Measurements from ENCODE around the gene MYBPC3.

The MYBPC3 gene

DNA sequence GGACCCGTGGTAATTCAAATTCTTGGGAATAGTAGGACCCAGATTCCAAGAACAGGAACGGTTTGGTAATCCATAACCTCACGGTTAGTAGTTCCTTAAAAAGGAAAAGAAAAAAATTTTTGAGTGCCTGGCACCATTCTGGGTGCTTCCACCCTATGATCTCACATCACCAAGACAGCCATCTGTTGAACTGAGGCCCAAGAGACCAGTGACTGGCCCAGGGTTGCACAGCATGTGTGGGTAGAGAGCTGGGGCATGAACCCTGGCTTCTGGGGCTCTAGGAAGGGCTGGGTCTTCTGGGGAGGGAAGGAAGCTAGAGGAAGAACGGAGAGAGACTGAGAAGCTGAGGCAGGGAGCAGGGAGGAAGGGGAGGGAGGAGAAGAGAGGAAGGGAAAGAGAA, 30.6 kb upstream of the MYBPC3 start:
- no peak for DNase-seq

DNA sequence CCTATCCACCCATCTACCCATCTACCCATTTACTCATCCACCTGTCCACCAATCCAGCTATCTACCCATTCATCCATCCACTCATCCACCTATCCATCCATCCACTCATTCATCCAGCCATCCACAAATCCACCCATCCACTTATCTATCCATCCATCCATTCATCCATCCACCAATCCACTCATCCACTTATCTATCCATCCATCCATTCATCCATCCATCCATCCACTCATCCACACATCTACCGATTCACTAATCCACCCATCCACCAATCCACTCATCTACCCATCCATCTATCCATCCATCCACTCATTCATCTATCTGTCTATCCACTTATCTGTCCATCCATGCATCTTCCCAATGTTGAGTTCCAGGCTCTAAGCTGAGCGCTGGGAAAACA, 27.6 kb upstream of the MYBPC3 start:
- DNase-seq: no peak

DNA sequence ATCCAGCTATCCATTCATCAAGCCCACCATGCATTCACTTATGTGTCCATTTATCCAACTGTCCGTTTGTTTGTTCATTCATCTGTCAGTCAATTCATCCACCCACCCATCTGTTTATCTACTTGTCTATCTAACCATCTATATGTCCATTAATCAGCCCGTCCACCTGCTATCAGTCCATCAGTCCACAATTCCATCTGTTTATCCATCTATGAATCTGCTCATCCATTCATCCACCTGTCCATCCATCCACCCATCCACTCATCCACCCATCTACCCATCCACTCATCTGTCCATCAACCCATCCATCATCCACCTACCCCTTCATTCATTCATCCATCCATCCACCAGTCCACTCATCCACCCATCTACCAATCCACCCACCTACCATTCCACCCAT, 26.8 kb upstream of the MYBPC3 start:
- no peak for DNase-seq

DNA sequence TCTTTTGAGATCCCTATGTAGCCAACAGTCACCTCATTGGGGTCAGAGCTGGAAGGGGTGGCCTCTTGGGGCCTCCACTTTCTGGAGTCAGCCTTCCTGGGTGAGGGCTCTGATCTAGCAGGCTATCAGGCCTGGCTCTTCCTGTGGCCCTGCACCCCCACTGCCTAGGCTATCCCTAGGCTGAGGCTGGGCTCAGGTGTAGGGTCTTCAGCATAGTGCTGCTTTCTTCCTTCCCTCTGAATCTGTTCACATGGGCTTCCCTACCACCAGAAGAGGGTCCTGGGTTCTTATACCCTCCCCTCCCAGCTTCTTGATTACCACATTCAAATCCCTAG, 26.3 kb upstream of the MYBPC3 start:
- DNase-seq: no peak

DNA sequence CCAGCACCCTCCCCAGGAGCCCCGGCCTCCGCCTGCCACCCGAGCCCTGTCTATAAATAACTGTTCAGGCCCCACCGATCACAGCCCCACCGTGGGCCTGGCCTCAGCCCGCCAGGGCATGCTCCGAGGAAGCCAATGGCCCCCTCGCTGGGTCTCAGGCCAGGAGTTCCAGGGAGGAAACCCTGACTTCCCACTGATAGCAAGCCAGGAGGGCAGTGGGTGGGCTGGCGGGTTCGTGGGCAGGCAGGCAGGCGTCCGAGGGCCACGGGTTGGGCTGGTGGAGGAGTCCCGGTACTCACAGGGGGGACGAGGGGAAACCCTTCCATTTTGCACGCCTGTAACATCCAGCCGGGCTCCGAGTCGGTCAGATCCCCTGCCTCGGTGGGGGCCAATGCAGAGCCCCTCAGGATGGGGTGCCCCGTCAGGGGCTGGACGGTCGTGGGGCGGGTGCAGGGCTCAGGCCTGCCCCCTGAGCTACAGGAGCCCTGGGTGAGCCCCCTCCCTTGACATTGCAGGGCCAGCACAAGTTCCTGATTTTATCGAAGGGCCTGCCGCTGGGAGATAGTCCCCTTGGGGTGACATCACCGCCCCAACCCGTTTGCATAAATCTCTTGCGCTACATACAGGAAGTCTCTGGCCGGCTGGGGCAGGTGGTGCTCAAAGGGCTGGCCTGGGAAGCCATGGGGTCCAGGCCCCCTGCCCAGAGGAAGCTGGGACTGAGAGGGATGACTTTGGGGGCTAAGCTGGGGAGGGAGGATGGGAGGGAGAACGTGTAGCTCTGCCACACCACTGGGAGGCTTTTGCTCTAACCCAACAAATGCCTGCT, 25.7 kb upstream of the MYBPC3 start, which contains the start of gene SPI1:
TSS of gene SPI1 (minus strand) at position 538 of the 826 bp plus-strand sequence. CDS start at position 344, 194 bp downstream.
- no peak for DNase-seq

DNA sequence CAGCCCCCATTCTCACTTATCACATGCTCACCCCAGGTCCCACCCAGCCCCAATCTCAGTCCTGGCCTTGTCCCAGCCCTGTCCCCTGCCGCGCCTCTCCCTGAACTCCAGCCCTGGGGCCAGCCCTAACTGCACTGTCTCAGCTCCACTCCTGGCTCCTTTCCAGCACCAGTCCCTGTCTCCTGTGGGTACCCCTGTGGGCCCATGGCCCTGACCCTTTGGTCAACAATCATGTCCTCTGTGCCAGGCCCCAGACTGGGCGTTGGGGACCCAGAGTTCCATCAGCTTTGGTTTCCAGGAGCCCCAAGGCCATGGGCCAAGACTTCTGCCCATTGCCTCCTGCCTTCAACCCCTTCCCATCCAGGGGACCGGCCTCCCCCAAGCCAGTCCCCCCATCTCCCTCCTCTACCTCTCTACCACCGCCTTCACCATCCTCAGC, 25.1 kb upstream of the MYBPC3 start:
- DNase-seq: no peak

DNA sequence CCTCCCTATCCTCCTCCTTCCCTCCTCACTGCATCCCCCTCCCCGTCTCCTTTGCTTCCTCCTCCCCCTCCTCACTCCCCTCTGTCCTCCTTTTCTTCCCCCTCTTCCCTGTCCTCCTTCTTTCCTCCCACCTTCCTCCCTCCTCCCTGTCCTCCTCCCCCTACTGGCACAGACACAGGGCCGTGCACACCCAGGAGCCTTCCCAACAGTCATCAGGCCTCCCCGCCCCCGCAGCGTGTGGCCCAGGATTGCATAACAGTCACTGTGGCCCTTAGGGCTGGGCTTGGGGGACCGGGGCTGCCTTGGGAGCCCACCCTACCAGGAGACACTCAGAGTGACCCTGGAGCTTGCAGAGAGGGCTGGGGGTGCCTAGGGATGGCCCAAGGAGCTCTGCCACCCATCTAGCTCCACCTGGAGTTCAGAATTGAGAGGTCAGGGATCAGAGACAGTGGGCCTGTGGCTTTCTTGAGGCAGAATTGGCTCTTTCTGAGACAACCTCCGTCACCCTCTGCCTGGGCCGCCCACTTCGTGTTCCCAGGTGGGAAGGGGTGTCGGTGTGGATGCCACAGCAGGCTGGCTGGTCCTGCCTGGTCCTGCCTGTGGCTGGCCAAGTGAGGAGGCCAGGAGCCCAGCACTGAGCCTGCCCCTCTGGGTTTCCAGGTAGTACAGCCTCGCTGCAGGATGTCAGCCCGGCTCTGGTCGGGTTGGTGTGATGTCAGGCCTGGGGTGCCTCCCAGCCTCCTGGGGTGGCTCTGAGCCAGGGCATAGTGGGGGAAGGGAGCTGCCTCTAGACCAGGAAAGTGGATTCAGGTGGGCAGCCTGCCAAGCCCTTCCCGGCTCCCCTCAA, 24.2 kb upstream of the MYBPC3 start:
- DNase-seq: no peak

DNA sequence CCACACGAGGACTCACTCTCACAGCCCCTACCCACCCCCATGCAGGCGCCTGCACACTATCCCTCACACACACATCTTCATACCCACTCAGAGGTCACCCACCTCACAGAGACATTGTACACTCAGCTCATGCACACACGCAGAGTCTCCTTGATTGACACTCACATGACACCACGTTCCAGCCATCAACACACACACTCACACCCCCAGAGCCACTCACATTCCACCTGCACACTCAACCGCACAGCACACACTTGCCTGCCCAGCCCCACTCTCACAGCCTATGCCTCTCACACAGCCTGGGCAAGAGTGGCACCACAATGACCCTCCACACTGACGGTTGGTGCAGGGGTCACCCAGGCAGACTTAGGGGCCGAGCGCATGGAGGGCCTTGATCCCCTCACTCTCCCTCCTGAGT, 23.6 kb upstream of the MYBPC3 start:
- no peak for DNase-seq

DNA sequence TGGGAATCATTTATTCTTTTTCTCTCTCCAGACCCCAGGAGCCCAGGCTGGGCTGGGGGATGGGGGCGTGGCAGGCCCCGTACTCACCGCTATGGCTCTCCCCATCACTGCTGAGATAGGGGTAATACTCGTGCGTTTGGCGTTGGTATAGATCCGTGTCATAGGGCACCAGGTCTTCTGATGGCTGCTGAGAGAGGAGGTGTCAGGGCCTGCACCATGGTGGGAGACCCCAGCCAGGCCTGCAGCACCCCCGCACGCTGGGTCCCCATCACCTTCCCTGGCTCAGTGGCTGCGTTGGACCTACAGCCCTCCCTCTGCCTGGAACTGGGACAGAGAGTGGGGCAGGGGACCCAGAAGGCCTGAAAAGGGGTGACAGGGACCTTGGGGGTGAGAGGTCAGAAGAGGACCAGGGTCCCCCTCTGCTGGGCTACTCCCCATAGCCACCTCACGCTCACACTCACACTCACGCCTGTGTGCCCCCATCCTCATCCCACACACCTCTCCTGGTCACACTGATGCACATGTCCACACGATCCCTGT, 23.1 kb upstream of the MYBPC3 start:
- DNase-seq: no peak

DNA sequence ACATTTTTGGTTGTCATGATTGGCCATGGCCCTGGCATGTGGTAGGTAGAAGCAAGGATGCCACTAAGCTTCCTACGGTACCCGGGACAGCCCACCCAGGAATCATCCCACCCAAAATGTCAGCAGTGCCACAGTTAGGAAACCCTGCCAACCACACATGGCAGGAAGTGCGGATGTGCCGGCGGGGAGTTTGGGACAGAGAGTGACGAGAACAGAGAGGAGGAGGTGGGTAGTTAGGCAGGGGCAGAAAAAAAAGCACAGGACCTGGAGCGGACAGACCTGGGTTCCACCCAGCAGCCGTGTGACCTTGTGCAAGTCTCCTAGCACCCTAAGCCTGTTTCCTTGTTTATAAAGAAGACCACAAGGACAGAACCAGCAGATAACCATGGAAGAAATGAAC, 22.5 kb upstream of the MYBPC3 start:
- DNase-seq: no peak

DNA sequence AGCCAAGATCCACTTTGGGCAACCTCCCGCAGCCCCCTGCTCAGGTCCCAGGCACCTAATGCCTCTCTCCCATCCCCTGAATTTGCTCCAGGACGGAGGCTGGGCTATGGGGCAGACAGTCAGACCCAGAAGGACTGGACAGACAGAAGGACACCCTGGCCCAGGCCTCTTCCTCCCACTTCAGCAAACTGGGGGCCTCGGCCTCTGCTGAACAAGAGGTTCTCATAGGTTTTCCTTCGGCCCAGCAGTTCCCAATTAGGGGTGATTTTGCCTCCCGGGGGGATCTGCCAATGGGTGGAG, 22.2 kb upstream of the MYBPC3 start:
- DNase-seq: no peak

DNA sequence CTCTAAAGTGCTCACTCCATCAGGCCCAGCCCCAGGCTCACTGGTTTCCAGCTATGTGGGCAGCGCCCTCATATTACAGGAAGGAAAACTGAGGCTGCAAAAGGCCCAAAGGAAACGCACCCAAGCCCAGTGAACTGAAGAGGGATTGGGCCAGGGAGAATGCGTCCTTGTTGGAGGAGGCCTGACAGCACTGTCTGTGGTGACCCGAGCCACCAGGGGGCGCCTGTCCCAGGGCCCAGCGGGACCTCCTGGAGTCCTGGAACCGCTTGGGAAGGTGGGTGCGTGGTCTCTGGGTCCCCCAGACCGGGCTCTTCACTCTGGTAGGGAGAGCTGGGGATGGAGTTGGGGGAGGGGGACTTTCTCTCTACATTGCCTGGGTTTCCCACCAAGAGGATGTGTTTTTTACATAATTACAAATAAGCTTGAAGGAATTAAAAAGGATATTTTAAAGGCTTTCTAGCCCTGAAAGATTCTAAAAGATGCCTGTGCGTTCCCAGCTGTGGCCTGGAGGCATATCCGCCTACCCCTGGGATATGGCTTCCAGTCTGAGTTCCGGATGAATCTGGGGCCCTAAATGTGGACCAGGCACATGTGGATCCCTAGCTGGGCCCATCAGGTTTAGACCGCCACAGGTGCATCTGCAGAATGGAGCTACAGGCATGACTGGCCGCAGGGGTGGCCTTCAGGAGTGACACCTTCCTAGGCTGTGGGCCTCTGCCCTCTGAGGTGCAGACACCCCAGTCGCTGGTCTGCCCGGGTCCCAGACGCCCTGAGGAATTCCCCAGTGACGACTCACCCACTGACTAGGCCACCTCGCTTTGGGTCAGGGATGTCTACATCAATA, 21.6 kb upstream of the MYBPC3 start:
- peak; percentile 89 for DNase-seq

DNA sequence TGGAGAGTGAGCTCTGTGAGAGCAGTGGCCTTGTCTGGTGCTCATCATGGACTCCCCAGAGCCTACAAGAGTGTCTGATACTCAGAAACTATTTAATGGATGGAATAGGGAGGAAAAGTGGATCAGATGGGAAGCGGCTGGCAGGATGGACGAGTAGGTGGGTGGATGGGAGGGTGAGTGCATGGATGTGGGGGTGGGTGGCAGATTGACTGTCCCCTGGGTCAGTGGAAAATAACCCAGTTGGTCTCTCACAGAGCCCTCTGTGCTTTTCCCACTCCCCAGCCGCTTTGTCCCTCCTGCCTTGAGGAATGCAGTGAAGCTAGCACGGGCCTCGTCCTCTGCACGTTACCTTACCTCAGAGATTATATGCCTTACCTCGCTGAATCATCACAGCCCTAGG, 19.9 kb upstream of the MYBPC3 start:
- no peak for DNase-seq

DNA sequence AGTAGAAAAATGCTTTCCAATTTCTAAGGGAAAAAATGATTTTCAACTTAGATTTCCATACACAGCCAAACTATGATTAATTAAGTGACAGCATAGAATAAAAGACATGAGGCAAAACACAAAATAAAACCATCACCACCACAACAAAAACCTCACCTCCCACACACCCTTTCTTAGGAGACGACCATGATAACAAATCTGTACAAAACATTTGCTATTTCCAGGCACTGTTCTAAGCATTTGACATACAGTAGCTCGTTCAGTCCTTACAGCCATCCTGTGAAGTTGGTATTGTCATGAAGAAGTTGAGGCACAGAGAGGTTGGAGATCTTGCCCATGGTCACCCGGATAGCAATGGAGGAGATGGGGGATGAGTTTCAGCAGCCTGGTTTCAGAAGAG, 17.2 kb upstream of the MYBPC3 start:
- no peak for DNase-seq

DNA sequence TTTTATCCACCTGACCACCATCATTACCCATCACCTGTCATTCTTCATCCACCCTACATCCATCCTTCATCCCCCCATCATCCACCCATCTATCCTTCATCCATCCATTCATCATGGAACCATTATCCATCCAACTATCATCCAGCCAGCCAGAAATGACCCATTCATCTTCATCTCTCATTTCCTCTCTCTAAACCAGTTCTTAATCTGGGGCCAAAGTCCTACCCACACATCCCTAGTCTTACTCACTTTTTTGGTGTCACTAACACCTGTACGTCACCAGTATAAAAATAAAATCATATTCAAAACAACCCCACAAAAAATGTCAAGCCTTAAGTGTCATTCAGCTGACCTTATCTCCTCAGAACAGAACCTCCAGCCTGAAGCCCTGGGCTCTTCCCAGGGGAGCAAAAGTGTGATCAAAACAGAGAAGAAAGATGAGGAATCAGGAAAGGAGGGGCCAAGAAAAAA, 13.6 kb upstream of the MYBPC3 start:
- DNase-seq: no peak

DNA sequence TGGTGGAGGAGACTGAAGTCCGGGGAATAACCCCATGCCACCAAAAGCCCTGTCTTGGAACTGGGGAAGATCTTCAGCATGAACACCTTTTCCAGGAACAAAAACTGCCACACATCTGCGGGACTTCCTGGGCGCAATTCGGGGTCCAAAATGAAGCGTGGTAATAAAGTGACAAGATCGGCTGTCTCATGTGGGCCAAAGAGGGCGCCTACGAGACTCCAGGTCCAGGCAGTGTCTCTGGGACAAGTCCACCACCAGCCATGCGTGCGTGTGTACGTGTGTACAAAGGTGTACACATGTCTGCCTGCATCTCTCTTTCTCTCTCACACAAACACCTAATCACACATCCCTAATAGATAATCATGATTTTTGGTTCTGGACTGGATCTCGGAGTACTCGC, 8.9 kb upstream of the MYBPC3 start:
- no peak for DNase-seq

DNA sequence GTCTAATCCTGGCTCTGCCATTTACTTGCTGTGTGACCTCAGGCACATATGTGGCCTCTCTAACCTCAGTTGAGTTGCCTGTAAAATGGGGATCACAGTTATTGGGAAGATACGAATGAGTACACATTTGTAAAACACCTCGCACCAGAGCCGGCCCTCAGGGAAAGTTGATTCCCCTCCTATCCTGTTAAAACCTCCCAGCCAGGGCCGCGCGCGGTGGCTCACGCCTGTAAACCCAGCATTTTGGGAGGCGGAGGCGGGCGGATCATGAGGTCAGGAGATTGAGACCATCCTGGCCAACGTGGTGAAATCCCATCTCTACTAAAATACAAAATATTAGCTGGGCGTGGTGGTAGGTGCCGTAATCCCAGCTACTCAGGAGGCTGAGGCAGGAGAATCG, 7.8 kb upstream of the MYBPC3 start:
- no peak for DNase-seq

DNA sequence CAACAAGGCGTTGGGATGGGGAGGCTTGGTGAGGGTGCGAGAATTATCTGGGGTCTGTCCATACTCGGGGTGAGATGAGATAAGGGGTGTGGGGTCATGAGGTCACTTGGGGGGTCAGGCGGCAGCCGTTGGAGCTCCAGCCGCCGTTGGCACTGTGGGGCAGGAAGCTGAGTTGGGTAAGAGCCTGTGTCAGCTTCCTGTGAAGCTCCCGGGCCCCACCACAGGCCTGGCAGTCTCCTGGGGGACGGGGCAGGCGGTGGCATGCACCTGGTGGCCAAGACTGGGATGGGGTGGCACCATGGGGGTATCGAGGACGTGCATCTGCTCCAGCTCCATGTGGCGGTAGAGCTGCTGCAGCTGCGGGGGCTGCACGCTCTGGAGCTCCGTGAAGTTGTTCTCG, 7.1 kb upstream of the MYBPC3 start:
- no peak for DNase-seq

DNA sequence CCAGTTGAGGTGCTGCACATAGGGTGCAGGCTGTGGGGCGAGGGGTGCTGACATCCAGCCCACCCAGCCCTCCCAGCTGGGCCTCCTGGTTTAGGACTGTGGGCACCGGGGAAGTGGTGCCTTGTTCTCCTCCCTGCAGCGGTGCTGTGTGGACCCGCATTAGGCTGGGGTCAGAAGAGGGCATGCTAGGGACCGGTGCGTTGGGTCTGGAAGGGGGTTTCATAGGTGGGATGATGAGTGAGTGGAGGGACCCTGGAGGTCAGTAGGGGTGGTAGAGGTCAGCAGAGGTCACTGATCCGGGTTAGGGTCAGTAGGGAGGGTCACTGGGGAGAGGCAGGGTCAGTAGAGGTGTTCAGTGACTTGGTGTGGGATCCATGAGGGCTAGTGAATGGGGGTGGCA, 6.7 kb upstream of the MYBPC3 start:
- DNase-seq: no peak

DNA sequence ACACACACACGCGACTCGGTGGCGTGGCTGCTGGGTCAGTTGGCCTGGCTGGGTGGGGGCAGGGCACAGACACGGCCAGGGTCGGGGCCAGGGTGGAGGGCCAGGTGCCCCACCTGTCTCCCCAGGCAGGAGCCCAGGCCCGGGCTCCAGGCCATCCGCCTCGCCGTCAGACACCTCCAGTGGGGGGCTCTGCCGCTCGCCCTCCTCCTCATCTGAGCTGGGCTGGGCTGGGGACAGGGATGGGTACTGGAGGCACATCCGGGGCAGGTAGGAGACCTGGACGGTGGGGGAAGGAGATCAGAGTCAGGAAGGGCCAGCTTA, 6.2 kb upstream of the MYBPC3 start:
- no peak for DNase-seq

DNA sequence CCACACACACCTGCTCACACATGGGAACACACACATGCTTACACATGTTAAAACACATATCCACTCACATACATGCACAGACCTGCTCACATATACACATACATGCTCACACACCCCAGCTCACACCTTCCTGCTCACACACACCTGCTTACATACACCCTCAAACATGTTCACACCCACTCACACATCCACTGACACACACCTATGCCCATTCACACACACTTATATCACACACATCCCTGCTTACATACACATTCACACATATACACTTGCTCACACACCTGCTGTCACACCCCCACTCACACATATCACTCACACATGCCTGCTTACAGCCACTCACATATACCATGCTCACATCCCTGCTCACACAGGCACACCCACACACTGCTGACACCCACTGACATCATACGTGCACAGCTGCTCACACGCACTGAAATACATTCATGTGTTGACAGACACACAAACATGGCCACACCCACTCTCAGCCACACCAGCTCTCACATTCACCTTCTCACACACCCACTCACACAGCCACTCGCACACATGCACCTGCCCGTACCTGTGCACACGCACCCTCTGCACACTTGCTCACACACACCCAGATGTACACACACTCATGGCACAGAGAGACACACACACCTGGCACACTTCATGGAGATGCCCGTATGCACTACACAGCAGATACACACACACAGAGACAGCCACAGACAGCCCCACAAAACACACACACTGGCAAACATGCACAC, 5.7 kb upstream of the MYBPC3 start:
- DNase-seq: no peak

DNA sequence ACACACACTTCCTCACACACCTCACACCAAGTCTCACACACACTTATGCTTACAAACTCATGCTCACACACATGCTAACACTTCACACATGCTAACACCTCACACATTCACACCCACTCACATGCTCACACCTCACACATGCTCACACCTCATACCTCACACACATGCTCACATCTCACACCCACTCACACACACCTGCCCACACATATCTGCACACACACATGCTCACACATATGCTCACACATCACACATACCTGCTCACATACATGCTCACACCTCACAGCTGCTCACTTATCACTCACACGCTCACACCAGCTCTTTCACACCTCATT, 4.5 kb upstream of the MYBPC3 start:
- DNase-seq: no peak
